CD4-positive, alpha-beta T cell (primary cell): Measurements from ENCODE around the gene C11orf65. TPM values are rescaled to one million over a fixed set of nuclear protein-coding genes. Genes with fewer than 3 reads are reported as not detected.
A peak's percentile ranks its signal among the peaks of the same experiment; 100 is the strongest.

Experiments used
- ATAC-seq: fragments of 200-7000 bp; cut with Tn5 transposase; one replicate; pipeline ENCODE4 v1.10.0; 2022; ENCODE audit warnings: mild to moderate bottlenecking; ENCODE audit not compliant: poor library complexity
- CTCF ChIA-PET: fragments of 350-600 bp; sonication (Branson Sonifier 250); formaldehyde crosslinking; loops from one replicate; lab custom pipeline; 2021; ENCODE audit warnings: antibody characterized with exemption, inconsistent platforms; lab: Charles Lee
- POLR2A ChIA-PET: fragments of 350-600 bp; sonication (Branson Sonifier 250); formaldehyde crosslinking; loops from one replicate; lab custom pipeline; 2021; ENCODE audit warnings: antibody characterized with exemption, inconsistent platforms; lab: Charles Lee
- DNase-seq, 14 experiments: peaks; one replicate each; pipeline ENCODE4 v3.0.0-alpha.2; 2013 to 2020; ENCODE audit warnings: mixed read lengths in 2 of 14
- H3K27ac ChIP-seq, 2 donors: one replicate each; pipeline versions ENCODE4 v1.5.1 to v1.7.0; 2013; ENCODE audit warnings: low read length in 2 of 2, low read depth in 1 of 2, mild to moderate bottlenecking in 1 of 2
- H3K27me3 ChIP-seq, 2 experiments: 1 replicate in 1 of 2; 2 replicates in 1 of 2; pipeline versions ENCODE4 v1.6.1 to v1.7.0; 2013; ENCODE audit warnings: low read length in 2 of 2, control low read depth in 1 of 2, mild to moderate bottlenecking in 1 of 2, moderate library complexity in 1 of 2; ENCODE audit not compliant: insufficient read depth in 2 of 2, control insufficient read depth in 1 of 2
- H3K36me3 ChIP-seq: one replicate; pipeline ENCODE4 v1.6.1; 2013; ENCODE audit warnings: low read length, control low read depth; ENCODE audit not compliant: insufficient read depth
- H3K4me1 ChIP-seq: one replicate; pipeline ENCODE4 v1.6.1; 2013; ENCODE audit warnings: low read length, control low read depth; ENCODE audit not compliant: insufficient read depth
- H3K4me3 ChIP-seq: one replicate; pipeline ENCODE4 v1.5.1; 2013; ENCODE audit warnings: mild to moderate bottlenecking, low read length, moderate library complexity
- H3K9me3 ChIP-seq, 2 experiments: 1 replicate in 1 of 2; 2 replicates in 1 of 2; pipeline versions ENCODE4 v1.6.1 to v1.7.0; 2013; ENCODE audit warnings: low read length in 2 of 2, mild to moderate bottlenecking in 2 of 2, control low read depth in 1 of 2, moderate library complexity in 1 of 2; ENCODE audit not compliant: control insufficient read depth in 1 of 2, insufficient read depth in 1 of 2
- H3K27ac Mint-ChIP-seq: one replicate; pipeline ENCODE4 v1.8.0; 2020; ENCODE audit warnings: mixed read lengths
- H3K27me3 Mint-ChIP-seq: one replicate; pipeline ENCODE4 v1.8.0; 2021; ENCODE audit warnings: mixed read lengths
- H3K36me3 Mint-ChIP-seq: one replicate; pipeline ENCODE4 v1.8.0; 2021; ENCODE audit warnings: low read depth, mixed read lengths
- H3K4me1 Mint-ChIP-seq: one replicate; pipeline ENCODE4 v1.8.0; 2021; ENCODE audit warnings: low read depth, mixed read lengths
- H3K4me3 Mint-ChIP-seq: one replicate; pipeline ENCODE4 v1.8.0; 2020; ENCODE audit warnings: mild to moderate bottlenecking, mixed read lengths
- H3K9me3 Mint-ChIP-seq: one replicate; pipeline ENCODE4 v1.8.0; 2020; ENCODE audit warnings: mixed read lengths
- CTCF ChIP-seq: fragments of 200-600 bp; IDR thresholded peaks from one replicate; pipeline ENCODE4 v1.8.0; 2022; ENCODE audit warnings: antibody characterized with exemption, mild to moderate bottlenecking
- intact Hi-C, 2 experiments: fragments of 100-400 bp; cut with DNase I in 1 of 2; cut with micrococcal nuclease in 1 of 2; formaldehyde crosslinking; loops; one replicate each; pipeline versions ENCODE4 v1.15.1 to v1.9.0; 2023 to 2025; cut with DNase I, micrococcal nuclease
- total RNA-seq, 174 experiments: library from RNA in 2 of 174; stranded (reverse) in 2 of 174; gene quantifications; one replicate each; pipeline ENCODE4 v1.2.3 and lab custom pipeline; 2021 to 2026

Gene C11orf65
- total RNA-seq, 2 experiments from 2014 or later, result 0.30 to 0.75 TPM

GRCh38 chr11:108370315-108370714 is 97.0 kb downstream of the C11orf65 start:
- Histone ChIP-seq H3K27me3 (no peaks in the 10 kb centered on the region), H3K27ac (no peak overlapping the region), H3K4me1 (no peaks in the 10 kb centered on the region), H3K4me3 (no peak overlapping the region), H3K36me3 (peaks cover 26% of the 10 kb centered on the region), H3K9me3 (peaks cover 0 to 17% of the 10 kb centered on the region in 2 experiments)
- Mint-ChIP-seq H3K9me3 (peaks cover 4% of the 10 kb centered on the region), H3K4me3 (no peak overlapping the region), H3K27ac (peak overlapping the region; percentile 31), H3K36me3 (peaks cover 72% of the 10 kb centered on the region), H3K27me3 (no peaks in the 10 kb centered on the region), H3K4me1 (no peaks in the 10 kb centered on the region)
- no peak for ATAC-seq
- no peak for TF ChIP-seq CTCF
- intact Hi-C loops, result no loop called here
- ChIA-PET CTCF (no interaction called here), POLR2A (no interaction called here)
- DNase-seq, result no peak

DNA sequence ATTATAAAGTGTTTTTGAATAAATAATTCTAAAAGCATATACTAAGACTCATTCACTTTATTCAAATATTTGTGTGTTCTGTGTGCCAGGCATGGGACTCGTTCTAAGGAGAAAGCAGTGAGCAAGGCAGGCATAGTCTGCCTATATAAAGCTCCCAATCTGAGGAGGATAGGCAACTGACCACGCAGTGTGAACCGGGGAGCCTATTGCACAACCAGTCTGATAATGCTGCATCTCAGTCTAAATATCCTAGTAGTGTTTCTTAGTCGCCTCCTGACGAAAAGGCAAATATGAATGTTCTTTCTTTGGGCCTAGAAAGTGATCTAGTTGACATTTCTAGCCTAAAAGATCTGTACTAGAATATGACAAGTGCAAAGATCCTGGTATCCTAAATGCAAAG is 98.3 kb downstream of the C11orf65 start:
- DNase-seq (no peak), ATAC-seq (no peak)
- no peak overlapping the region for H3K27ac ChIP-seq
- ChIA-PET CTCF (no interaction called here), POLR2A (no interaction called here)
- peaks cover 84% of the 10 kb centered on the region for H3K36me3 Mint-ChIP-seq
- H3K4me1 ChIP-seq, result no peaks in the 10 kb centered on the region
- no peaks in the 10 kb centered on the region for H3K27me3 Mint-ChIP-seq
- no peak overlapping the region for H3K4me3 ChIP-seq
- H3K4me1 Mint-ChIP-seq, result no peaks in the 10 kb centered on the region
- H3K27me3 ChIP-seq, result no peaks in the 10 kb centered on the region
- H3K9me3 ChIP-seq, result peaks cover 0 to 16% of the 10 kb centered on the region in 2 experiments
- H3K27ac Mint-ChIP-seq, result peak overlapping the region; percentile 31
- intact Hi-C loops, result no loop called here
- H3K36me3 ChIP-seq, result peaks cover 39% of the 10 kb centered on the region
- H3K4me3 Mint-ChIP-seq, result no peak overlapping the region
- peaks cover 4% of the 10 kb centered on the region for H3K9me3 Mint-ChIP-seq
- TF ChIP-seq CTCF, result no peak

- no peak overlapping the region for H3K27ac Mint-ChIP-seq
- Histone ChIP-seq H3K4me1 (no peaks in the 10 kb centered on the region), H3K9me3 (peaks cover 0 to 8% of the 10 kb centered on the region in 2 experiments), H3K4me3 (no peak overlapping the region), H3K36me3 (peaks cover 44% of the 10 kb centered on the region), H3K27ac (no peak overlapping the region), H3K27me3 (no peaks in the 10 kb centered on the region)
- intact Hi-C loops, result no loop called here
- ChIA-PET CTCF (no interaction called here), POLR2A (no interaction called here)
- H3K27me3 Mint-ChIP-seq, result no peaks in the 10 kb centered on the region
- no peak for DNase-seq
- H3K4me1 Mint-ChIP-seq, result no peaks in the 10 kb centered on the region
- H3K36me3 Mint-ChIP-seq, result peaks cover 89% of the 10 kb centered on the region
- no peak overlapping the region for H3K4me3 Mint-ChIP-seq
- peaks cover 2% of the 10 kb centered on the region for H3K9me3 Mint-ChIP-seq
- no peak for TF ChIP-seq CTCF
- ATAC-seq, result no peak
These were observed 99.2 kb downstream of the C11orf65 start for GRCh38 chr11:108368134-108368533.
